Stimulated activated effector memory CD8-positive, alpha-beta T cell treated with anti-CD3 and anti-CD28 coated beads, Interleukin-12 subunit alpha, Interleukin-12 subunit beta, amount 100 ng/mL, for 72 hours (primary cell): ENCODE results near the gene GPR78.

Source experiments
- ATAC-seq: fragments of 150-1000 bp; cut with Tn5 transposase; 2 replicates; pipeline ENCODE4 v1.10.0; 2021
- DNase-seq, 2 donors: peaks; one replicate each; pipeline ENCODE4 v3.0.0; 2021 to 2022; ENCODE audit warnings: low spot score in 2 of 2
- H3K27ac Mint-ChIP-seq: one replicate; pipeline ENCODE4 v1.8.0; 2022; ENCODE audit warnings: mild to moderate bottlenecking, mixed read lengths
- H3K36me3 Mint-ChIP-seq: one replicate; pipeline ENCODE4 v1.8.0; 2022; ENCODE audit warnings: mild to moderate bottlenecking, mixed read lengths
- H3K4me1 Mint-ChIP-seq: one replicate; pipeline ENCODE4 v1.8.0; 2022; ENCODE audit warnings: mixed read lengths
- H3K4me3 Mint-ChIP-seq: one replicate; pipeline ENCODE4 v1.8.0; 2022; ENCODE audit warnings: mild to moderate bottlenecking, mixed read lengths
- H3K9me3 Mint-ChIP-seq: one replicate; pipeline ENCODE4 v1.8.0; 2022; ENCODE audit warnings: mixed read lengths

Gene GPR78

GRCh38 chr4:8595237-8596087 lies 15.3 kb downstream of the GPR78 start:
- Mint-ChIP-seq H3K9me3 (no peaks in the 10 kb centered on the region), H3K4me3 (no peak overlapping the region), H3K27ac (no peak overlapping the region), H3K4me1 (peaks cover 9% of the 10 kb centered on the region), H3K36me3 (no peaks in the 10 kb centered on the region)
- ATAC-seq (no peak), DNase-seq (no peak)

- no peak for DNase-seq
- H3K4me3 Mint-ChIP-seq, result no peak overlapping the region
- no peak for ATAC-seq
- H3K9me3 Mint-ChIP-seq, result no peaks in the 10 kb centered on the region
- peaks cover 9% of the 10 kb centered on the region for H3K4me1 Mint-ChIP-seq
- no peak overlapping the region for H3K27ac Mint-ChIP-seq
- no peaks in the 10 kb centered on the region for H3K36me3 Mint-ChIP-seq
These were observed 16.7 kb downstream of the GPR78 start for GRCh38 chr4:8596891-8597290.

GRCh38 chr4:8597319-8597718 lies 17.1 kb downstream of the GPR78 start:
- Mint-ChIP-seq H3K9me3 (no peaks in the 10 kb centered on the region), H3K27ac (no peak overlapping the region), H3K4me1 (peaks cover 9% of the 10 kb centered on the region), H3K4me3 (no peak overlapping the region), H3K36me3 (no peaks in the 10 kb centered on the region)
- DNase-seq (no peak), ATAC-seq (no peak)

- Mint-ChIP-seq H3K9me3 (no peaks in the 10 kb centered on the region), H3K4me3 (no peak overlapping the region), H3K36me3 (no peaks in the 10 kb centered on the region), H3K27ac (no peak overlapping the region), H3K4me1 (peaks cover 9% of the 10 kb centered on the region)
- ATAC-seq (no peak), DNase-seq (no peak)
These were observed 17.6 kb downstream of the GPR78 start for GRCh38 chr4:8597791-8598190.

GRCh38 chr4:8598391-8599090 lies 18.3 kb downstream of the GPR78 start:
- H3K4me3 Mint-ChIP-seq, result no peak overlapping the region
- no peaks in the 10 kb centered on the region for H3K36me3 Mint-ChIP-seq
- H3K27ac Mint-ChIP-seq, result no peak overlapping the region

GRCh38 chr4:8599091-8599460 lies 18.9 kb downstream of the GPR78 start:
- H3K9me3 Mint-ChIP-seq, result no peaks in the 10 kb centered on the region
- DNase-seq (no peak), ATAC-seq (no peak)
- no peak overlapping the region for H3K27ac Mint-ChIP-seq
- H3K36me3 Mint-ChIP-seq, result no peaks in the 10 kb centered on the region
- peaks cover 4% of the 10 kb centered on the region for H3K4me1 Mint-ChIP-seq
- no peak overlapping the region for H3K4me3 Mint-ChIP-seq

More at GRCh38 chr4:8598391-8599090, 18.3 kb downstream of the GPR78 start:
- DNase-seq, result no peak
- ATAC-seq, result no peak
- H3K9me3 Mint-ChIP-seq, result no peaks in the 10 kb centered on the region
- peaks cover 9% of the 10 kb centered on the region for H3K4me1 Mint-ChIP-seq

- ATAC-seq, result no peak
- no peak for DNase-seq
- H3K27ac Mint-ChIP-seq, result no peak overlapping the region
- no peaks in the 10 kb centered on the region for H3K4me1 Mint-ChIP-seq
- H3K4me3 Mint-ChIP-seq, result no peak overlapping the region
- H3K36me3 Mint-ChIP-seq, result no peaks in the 10 kb centered on the region
- H3K9me3 Mint-ChIP-seq, result no peaks in the 10 kb centered on the region
These were observed 19.5 kb downstream of the GPR78 start for GRCh38 chr4:8599657-8600056.

GRCh38 chr4:8600266-8600665 lies 20.1 kb downstream of the GPR78 start:
- no peaks in the 10 kb centered on the region for H3K4me1 Mint-ChIP-seq
- DNase-seq, result no peak
- no peak overlapping the region for H3K4me3 Mint-ChIP-seq
- ATAC-seq, result no peak
- no peaks in the 10 kb centered on the region for H3K36me3 Mint-ChIP-seq
- H3K27ac Mint-ChIP-seq, result no peak overlapping the region
- no peaks in the 10 kb centered on the region for H3K9me3 Mint-ChIP-seq

GRCh38 chr4:8600686-8601085 lies 20.5 kb downstream of the GPR78 start:
- Mint-ChIP-seq H3K4me3 (no peak overlapping the region), H3K4me1 (no peaks in the 10 kb centered on the region), H3K36me3 (no peaks in the 10 kb centered on the region), H3K9me3 (no peaks in the 10 kb centered on the region), H3K27ac (no peak overlapping the region)
- DNase-seq, result no peak
- no peak for ATAC-seq

GRCh38 chr4:8601086-8601485 lies 20.9 kb downstream of the GPR78 start:
- DNase-seq, result no peak
- no peak overlapping the region for H3K27ac Mint-ChIP-seq
- no peaks in the 10 kb centered on the region for H3K4me1 Mint-ChIP-seq
- no peak for ATAC-seq
- no peak overlapping the region for H3K4me3 Mint-ChIP-seq
- H3K9me3 Mint-ChIP-seq, result no peaks in the 10 kb centered on the region
- no peaks in the 10 kb centered on the region for H3K36me3 Mint-ChIP-seq

- Mint-ChIP-seq H3K27ac (no peak overlapping the region), H3K4me1 (no peaks in the 10 kb centered on the region), H3K36me3 (no peaks in the 10 kb centered on the region), H3K9me3 (no peaks in the 10 kb centered on the region), H3K4me3 (no peak overlapping the region)
- no peak for ATAC-seq
- DNase-seq, result no peak
These were observed 21.4 kb downstream of the GPR78 start for GRCh38 chr4:8601556-8601955.

GRCh38 chr4:8602686-8603430 lies 22.7 kb downstream of the GPR78 start:
- DNase-seq, result no peak
- Mint-ChIP-seq H3K4me1 (no peaks in the 10 kb centered on the region), H3K36me3 (no peaks in the 10 kb centered on the region), H3K27ac (no peak overlapping the region), H3K4me3 (no peak overlapping the region), H3K9me3 (no peaks in the 10 kb centered on the region)
- no peak for ATAC-seq

GRCh38 chr4:8603931-8604330 lies 23.7 kb downstream of the GPR78 start:
- Mint-ChIP-seq H3K27ac (no peak overlapping the region), H3K4me3 (no peak overlapping the region)

GRCh38 chr4:8605289-8605688 lies 25.1 kb downstream of the GPR78 start:
- no peaks in the 10 kb centered on the region for H3K36me3 Mint-ChIP-seq
- DNase-seq (no peak), ATAC-seq (no peak)
- no peak overlapping the region for H3K27ac Mint-ChIP-seq
- H3K4me1 Mint-ChIP-seq, result no peaks in the 10 kb centered on the region
- no peaks in the 10 kb centered on the region for H3K9me3 Mint-ChIP-seq
- H3K4me3 Mint-ChIP-seq, result no peak overlapping the region

More at GRCh38 chr4:8603931-8604330, 23.7 kb downstream of the GPR78 start:
- no peaks in the 10 kb centered on the region for H3K4me1 Mint-ChIP-seq
- no peaks in the 10 kb centered on the region for H3K9me3 Mint-ChIP-seq
- DNase-seq (no peak), ATAC-seq (no peak)
- no peaks in the 10 kb centered on the region for H3K36me3 Mint-ChIP-seq

GRCh38 chr4:8606476-8606875 lies 26.3 kb downstream of the GPR78 start:
- H3K4me3 Mint-ChIP-seq, result no peak overlapping the region
- DNase-seq (no peak), ATAC-seq (no peak)
- H3K36me3 Mint-ChIP-seq, result no peaks in the 10 kb centered on the region
- H3K9me3 Mint-ChIP-seq, result no peaks in the 10 kb centered on the region
- H3K27ac Mint-ChIP-seq, result no peak overlapping the region
- H3K4me1 Mint-ChIP-seq, result no peaks in the 10 kb centered on the region
